SIG-M5 treated with dmso at 0.1 percent for 504 hours (cell line): Measurements from ENCODE around the gene TMC6.

Experiments
- DNase-seq: peaks from one replicate; lab custom pipeline; 2025; ENCODE audit not compliant: unreplicated experiment; lab: John Stamatoyannopoulos, UW

TMC6 gene

DNA sequence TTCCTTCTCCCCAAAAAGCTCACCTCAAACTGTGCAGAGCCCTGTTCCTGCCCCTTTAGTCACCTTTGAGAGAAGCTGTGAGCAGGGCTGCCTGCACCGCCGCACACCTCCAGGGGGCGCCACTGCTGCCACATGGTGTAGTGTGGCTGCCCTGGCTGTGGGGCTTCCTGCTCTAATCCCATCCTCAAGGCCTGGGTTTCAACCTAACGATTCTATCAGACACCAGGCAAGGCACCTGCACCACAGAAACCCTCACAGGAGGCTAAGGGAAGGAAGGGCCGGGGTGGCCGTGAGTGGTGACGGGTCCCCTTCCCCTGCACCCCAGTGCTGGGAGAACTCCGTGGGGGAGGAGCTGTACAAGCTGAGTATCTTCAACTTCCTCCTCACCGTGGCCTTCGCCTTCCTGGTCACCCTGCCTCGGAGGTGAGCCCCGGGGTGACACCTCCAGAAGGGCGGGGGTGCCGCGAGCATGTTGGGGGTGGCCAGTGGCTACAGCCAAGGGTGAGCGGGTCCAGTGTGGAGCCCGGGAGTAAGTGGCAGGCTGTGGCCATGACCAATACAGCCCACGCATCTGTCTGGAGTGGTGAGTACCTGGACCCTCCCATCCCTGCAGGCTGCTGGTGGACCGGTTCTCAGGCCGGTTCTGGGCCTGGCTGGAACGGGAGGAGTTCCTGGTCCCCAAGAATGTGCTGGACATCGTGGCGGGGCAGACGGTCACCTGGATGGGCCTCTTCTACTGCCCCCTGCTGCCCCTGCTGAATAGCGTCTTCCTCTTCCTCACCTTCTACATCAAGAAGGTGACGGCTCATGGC is 9.0 kb upstream of the TMC6 start:
- DNase-seq, result peak; percentile 36

- no peak for DNase-seq
Observed at GRCh38 chr17:78135858-78136500, 7.4 kb upstream of the TMC6 start.

GRCh38 chr17:78134899-78135385 is 6.4 kb upstream of the TMC6 start:
- no peak for DNase-seq

DNA sequence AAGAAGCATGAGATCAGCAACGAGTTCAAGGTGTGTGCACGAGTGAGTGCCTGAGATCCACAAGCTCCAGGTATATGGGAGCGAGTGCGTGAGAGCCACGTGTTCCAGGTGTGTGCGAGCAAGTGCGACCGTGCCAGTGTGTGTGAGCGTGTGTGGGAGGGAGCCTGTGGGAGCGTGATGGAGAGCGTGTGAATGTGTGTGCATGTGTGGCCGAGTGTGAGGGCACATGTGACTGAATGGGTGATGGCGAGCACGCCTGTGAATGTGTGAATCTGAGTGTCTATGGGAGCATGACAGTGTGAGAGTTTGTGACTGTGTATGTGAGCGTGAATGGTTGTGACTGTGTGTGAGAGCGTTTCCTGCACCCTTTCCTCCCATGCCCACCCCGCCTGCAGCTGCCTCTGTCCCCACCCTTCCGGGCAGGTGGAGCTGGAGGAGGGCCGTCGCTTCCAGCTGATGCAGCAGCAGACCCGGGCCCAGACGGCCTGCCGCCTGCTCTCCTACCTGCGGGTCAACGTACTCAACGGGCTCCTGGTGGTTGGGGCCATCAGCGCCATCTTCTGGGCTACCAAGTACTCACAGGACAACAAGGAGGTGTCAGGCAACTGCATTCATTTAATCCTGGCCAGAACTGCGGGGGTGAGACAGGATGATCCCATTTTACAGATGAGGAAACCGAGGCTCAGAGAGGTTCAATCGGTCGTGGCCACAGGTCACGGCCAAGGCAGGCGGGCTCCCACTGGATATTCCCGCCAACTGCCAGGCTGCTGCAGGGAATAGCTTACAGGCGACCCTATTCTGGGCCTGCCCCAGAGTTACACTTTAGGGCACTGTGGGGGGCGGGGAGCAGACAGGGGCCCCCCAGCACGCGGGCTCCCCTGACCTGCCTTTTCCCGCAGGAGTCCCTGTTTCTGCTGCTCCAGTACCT is 5.7 kb upstream of the TMC6 start:
- DNase-seq, result peak; percentile 56

DNA sequence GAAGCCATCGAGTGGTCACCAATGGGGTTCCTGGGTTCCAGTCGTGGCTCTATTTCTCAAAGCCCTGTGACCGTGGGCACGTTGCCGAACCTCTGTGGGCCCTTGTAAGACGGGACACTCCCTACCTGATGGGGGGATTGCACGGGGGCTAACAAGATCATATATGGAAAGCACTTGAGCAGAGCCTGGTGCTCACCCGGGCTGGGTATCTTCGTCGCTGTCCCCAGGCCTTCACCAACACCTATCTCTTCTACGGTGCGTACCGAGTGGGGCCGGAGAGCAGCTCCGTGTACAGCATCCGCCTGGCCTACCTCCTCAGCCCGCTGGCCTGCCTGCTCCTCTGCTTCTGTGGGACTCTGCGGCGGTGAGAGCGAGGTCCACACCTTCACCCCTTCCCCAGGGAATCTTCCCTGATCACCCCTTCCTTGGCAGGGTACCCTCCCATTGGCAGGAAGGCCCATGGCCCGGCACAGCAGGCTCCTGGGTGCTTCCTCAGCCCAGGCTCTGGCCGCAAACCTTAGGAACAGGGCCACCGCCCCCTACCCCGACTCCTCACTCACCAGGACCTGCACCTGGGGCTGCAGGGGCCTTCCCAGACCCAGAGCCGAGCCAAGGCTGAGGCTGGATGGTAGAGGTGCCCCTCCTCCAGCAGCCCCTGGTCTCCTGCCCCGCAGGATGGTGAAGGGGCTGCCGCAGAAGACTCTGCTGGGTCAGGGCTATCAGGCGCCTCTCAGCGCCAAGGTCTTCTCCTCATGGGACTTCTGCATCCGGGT is 4.8 kb upstream of the TMC6 start:
- DNase-seq, result no peak

GRCh38 chr17:78132767-78133178 is 4.2 kb upstream of the TMC6 start:
- no peak for DNase-seq

GRCh38 chr17:78132084-78132676 is 3.6 kb upstream of the TMC6 start:
- DNase-seq, result peak; percentile 34

DNA sequence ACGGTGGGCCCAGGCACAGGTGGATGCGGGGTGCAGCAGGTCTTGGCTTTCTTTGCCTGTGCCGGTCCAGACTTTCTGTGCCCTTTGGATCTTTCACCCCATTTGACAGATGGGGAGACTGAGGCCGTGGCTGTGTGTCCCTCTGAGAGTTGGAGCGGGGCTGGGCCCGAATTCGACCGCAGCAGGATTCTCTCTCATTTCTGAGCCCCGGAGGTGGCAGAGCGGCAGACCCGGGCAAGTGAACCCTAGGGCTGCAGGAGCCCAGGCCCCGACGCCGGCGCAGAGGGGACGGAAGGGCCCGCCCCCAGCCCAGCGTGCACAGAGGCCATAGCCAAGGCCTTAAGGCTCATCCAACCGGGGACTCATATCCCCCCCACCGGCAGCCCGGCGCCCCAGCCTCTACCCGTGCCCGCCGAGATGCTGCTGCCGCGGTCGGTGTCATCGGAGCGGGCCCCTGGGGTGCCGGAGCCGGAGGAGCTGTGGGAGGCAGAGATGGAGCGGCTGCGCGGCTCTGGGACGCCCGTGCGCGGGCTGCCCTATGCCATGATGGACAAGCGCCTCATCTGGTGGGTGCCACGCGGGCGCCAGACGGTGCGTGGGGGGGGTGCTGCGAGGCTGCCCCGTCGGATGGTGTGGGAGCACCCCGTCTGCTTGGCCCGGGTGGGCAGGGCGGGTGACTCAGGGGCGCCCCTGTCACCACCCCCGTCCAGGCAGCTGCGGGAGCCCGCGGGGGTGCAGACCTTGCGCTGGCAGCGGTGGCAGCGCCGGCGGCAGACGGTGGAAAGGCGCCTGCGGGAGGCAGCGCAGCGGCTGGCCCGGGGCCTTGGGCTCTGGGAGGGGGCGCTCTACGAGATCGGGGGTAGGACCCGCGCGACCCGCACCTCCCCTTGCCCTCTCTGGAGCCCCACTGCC is 2.9 kb upstream of the TMC6 start:
- no peak for DNase-seq

DNA sequence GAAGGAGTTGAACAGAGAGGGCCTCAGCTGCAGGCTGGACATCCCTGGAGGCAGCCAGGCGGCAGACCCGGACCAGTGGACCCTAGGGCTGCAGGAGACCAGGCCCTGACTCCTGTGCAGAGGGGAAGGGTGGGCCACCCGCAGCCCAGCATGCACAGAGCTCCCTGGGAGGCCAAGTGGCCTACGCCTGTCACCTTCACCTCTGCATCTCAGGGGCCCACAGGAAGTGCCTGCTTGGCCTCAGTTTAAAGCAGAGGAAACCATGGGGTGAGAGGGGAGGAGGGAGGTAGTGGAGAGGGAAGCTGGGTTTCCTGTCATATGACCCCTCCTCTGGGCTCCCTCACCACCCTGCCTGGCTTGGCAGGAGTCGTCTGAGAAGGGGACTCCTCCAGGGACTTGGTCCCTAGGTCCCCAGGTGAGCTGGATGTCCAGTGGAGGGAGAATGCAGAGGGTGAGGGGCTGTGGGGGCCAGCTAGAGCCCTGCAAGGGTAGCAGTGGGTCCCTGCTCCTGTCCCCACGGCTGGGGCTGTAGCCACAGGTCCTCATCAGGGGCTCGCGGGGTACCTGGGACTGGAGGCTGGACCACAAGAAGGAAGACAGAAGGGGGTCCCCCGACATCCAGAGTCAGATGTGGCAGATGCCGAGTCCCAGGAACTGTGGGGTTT is 2.0 kb upstream of the TMC6 start, which contains the start of gene TMC8:
TSS of gene TMC8 (plus strand) at position 335 of the 665 bp plus-strand sequence. CDS start 818 bp downstream, outside the sequence.
- peak; percentile 82 for DNase-seq

GRCh38 chr17:78130090-78130436 is 1.5 kb upstream of the TMC6 start:
- no peak for DNase-seq

GRCh38 chr17:78129351-78130089 is 965 bp upstream of the TMC6 start:
- DNase-seq, result no peak

DNA sequence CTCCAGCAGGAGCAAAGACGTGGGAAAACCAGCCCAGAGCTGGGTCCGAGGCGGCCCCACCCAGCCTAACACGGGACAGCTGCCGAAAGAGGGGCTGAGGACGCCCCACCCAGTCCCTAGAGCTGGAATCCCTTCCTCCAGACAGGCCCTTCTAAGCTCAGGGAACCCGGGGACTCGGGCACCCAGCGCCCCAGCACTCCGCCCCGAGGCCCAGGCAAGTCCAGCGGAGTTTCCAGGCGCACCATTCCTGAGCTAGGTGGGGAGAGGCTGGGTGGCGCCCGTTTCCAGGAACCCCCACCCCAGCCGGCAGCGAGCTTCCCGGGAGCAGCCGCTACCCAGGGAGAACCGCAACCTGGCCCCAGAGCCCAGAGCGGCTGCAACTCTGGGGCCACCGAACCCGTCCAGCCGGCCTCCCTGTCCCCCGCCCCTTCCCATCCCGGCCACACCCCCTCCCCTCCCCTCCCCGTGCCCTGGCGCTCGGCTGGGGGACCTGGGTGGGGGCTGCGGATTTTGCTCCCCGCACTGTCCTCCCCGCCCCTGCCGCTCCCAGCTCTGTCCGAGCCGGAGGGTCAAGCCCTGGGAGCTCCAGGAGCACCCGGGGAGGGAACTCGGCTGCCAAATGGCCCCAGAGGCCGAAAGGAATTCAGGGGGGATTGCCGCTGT is 536 bp downstream of the TMC6 start:
- DNase-seq, result no peak

- peak; percentile 74 for DNase-seq
Observed at GRCh38 chr17:78127239-78127887, 1.2 kb downstream of the TMC6 start.

- no peak for DNase-seq
Observed at GRCh38 chr17:78126895-78127238, 1.7 kb downstream of the TMC6 start.

DNA sequence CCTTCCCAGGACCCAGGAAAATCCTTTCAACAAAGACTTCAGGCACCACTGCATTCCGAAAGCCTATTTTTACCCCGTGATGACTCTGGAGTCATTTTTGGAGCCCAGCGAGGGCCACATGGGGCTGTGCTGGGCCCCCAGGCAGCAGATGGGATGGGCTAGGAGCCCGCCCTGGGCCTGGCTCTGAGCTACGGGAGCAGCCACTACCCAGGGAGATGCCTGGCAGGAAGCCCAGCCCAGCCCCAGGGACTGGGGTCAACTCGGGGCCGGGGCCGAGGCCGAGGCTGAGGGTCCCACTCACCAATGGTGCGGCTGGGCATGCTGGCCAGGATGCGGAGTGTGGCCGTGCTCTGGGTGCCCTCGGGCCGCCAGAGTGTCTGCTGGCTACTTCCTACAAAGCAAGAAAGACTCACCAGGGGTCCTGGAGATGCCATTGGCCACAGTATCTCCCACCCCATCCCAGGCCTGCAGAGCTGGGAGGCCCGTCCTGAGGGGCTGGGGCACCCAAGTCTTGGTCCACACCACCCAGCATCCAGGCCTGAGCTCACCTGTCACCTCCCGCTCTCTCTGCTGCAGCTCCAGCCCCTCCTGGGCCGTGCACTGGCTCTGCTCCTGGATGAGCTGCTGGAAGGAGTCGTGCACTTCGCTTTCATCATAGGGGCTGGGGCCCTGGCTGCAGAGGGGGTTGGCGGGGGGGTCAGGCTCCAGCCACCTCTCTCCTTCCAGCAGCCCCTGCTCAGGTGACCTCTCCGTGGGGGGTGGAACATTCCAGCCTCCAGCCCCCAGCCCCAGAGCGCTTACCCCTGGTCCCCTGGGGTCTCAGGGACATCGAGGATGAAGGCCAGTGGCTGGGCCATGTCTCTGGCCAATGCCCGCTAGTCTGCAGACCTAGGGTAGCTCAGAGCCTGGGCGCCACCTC is 2.3 kb downstream of the TMC6 start:
- DNase-seq, result no peak
